OCI-M2 (cell line): ENCODE data around the gene WARS2.

ENCODE experiments used
- DNase-seq: peaks from one replicate; lab custom pipeline; 2025; ENCODE audit not compliant: unreplicated experiment; lab: John Stamatoyannopoulos, UW

WARS2 gene

DNA sequence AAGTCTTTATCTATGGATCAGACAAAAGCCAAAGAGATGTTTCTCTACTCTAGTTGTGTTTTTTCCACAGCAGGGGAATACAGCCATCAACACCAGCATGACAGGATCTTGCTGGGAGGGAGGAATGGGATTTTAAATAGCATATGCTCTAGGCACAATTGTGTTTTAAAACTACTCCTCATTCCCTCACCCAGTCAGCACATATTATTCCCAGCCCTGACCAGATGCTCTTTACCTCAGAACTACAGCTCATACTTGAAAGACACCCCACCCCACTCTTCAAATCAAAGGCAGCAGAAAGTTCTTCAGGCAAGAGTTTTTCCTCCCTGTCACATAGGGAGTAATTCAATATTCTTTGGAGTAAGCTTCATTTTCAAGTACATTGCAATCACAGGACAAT is 106.1 kb downstream of the WARS2 start:
- no peak for DNase-seq

- DNase-seq, result no peak
Observed at GRCh38 chr1:119032986-119033385, 107.5 kb downstream of the WARS2 start.

- no peak for DNase-seq
Observed at GRCh38 chr1:119027759-119028158, 112.7 kb downstream of the WARS2 start.

DNA sequence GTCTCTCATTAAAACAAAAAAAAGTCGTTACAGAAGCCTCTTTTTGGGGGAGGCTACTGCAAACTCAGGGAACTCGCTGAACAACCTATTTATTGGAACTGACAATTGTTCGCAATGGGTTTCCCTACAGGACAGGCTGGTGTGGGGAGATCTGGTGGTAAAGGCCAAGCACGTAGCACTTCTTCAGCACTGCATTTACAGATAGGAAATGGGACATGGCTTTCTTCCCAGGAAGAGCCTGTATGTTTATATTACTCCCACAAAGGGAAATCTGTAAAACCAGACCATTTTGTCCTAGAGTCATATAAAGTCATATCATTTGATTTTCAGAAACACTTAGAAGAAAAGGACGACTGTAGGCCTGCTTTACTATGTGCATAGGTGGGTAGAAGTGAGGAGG is 113.5 kb downstream of the WARS2 start:
- no peak for DNase-seq

GRCh38 chr1:119015547-119015946 is 124.9 kb downstream of the WARS2 start:
- no peak for DNase-seq

DNA sequence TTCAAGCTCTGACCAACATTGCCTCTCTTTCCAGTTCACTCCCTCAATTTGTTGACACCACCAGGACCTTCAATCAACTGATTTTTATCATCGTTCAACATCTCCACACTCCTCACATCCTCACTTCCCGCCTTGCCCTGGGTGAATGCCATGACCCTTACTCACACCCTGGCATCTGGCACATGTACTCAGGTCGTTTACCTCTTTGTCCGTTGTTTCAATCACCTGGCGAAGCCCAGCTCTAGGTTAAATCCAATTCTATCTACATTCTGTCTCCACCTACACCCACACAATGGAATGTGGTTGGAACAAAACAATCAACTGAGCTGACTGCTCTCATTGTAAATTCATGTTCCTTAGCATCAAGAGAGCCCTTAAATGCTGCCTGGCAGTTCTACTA is 128.1 kb downstream of the WARS2 start:
- no peak for DNase-seq

DNA sequence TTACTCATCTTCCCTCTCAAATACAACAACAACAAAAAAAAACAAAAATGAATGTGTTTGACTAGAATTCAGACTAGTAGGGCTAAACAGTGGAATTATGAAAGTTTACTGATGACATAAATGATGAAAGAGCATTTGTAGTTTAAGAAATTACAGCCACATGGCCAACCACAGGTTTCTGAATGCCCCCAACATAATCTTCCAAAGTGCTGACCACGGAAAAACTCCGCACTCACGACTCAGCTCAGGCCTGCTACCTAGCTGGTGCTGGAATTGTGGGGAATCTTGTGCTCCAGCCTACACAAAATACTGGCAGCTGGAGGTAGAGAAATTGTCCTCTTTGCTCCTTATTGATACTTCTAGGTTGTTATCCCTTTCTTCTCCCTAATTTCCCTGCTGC is 128.7 kb downstream of the WARS2 start:
- DNase-seq, result no peak

GRCh38 chr1:119011116-119011515 is 129.3 kb downstream of the WARS2 start:
- no peak for DNase-seq

GRCh38 chr1:119010201-119010600 is 130.3 kb downstream of the WARS2 start:
- DNase-seq, result no peak

- DNase-seq, result no peak
Observed at GRCh38 chr1:119009312-119009655, 131.2 kb downstream of the WARS2 start.

DNA sequence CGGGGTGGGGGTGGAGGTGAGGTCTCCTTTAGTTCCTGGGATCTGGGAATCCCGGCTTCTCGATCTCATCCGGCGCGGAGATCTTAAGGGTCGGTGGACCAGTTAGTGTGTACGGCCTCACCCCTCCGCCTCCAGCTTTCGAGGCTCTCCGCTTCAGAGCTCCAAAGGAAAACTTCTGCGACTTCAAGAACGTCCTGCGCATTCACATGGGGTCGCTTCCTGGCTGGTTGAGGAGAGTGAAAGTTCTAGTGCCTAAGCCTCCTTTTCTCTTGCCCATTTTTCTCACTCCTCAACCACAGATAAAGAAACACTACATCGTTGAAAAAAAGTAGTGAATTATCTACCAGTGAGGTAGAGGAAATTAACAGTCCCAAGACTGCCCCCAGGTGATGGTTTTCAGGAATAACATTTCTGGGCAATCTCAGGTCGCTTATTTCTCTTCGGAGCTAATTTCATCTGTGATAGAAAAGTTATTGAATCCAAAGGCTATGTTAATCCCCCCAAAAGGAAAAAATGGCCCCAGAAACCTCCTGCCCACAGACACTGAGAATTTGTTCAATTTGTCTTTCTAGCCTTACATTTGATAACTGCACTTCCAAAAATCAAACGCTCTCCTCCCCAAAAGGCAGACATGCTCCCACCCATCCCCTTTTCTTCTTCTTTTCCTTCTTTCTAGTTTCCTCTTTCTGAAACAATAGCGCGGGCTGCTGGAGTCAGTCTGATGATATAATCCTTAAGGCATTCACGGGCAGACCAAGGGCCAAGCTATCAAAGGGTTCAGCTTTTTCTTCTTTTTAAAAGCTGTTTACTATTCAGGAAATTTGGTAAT is 131.8 kb downstream of the WARS2 start:
- no peak for DNase-seq

GRCh38 chr1:119007670-119008482 is 132.6 kb downstream of the WARS2 start:
- DNase-seq, result no peak

GRCh38 chr1:119007339-119007669 is 133.1 kb downstream of the WARS2 start:
- no peak for DNase-seq

GRCh38 chr1:119006406-119007279 is 133.8 kb downstream of the WARS2 start:
- DNase-seq, result no peak

GRCh38 chr1:119005724-119006405 is 134.6 kb downstream of the WARS2 start:
- DNase-seq, result no peak

GRCh38 chr1:119004781-119005180 is 135.7 kb downstream of the WARS2 start:
- DNase-seq, result no peak

DNA sequence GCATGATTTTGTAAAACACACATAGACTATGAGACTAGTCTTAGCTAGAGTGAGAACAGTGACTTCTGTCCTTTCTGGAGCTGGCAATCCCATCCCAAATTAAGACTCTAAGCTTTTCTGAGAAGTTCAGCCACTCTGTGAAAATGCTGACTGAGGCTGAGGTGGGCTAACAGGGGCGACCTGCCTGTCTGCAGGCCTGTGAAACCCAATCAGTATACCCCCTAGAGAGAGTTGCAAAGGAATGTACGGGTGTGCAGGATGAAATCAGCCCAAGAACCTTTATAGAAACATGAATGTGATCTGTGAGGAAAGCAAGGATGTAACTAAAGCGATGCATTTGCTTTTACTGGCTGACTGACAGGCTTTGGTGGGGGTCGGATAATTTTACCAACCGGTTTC is 136.3 kb downstream of the WARS2 start:
- no peak for DNase-seq

- no peak for DNase-seq
Observed at GRCh38 chr1:119003413-119004128, 136.9 kb downstream of the WARS2 start.

- no peak for DNase-seq
Observed at GRCh38 chr1:119002028-119002686, 138.3 kb downstream of the WARS2 start.
